GM12892 (cell line): ENCODE measurements around the gene SCAP.

ENCODE experiments used
- POLR2A ChIP-seq: IDR thresholded peaks from 2 replicates; pipeline ENCODE4 v1.6.1; 2011; ENCODE audit warnings: low read depth, low read length, control low read depth
- POLR2AphosphoS5 ChIP-seq: IDR thresholded peaks from 2 replicates; pipeline ENCODE4 v1.6.1; 2011; ENCODE audit warnings: low read depth, low read length, control low read depth

- TF ChIP-seq POLR2AphosphoS5 (no peak), POLR2A (no peak)
Observed at GRCh38 chr3:47522082-47522987, 46.6 kb upstream of the SCAP start.
